GM13977 (cell line): ENCODE data around the gene CACNA2D4.

Experiments used
- DNase-seq: peaks from one replicate; pipeline ENCODE4 v3.0.0; 2012; ENCODE audit warnings: low spot score
- CTCF ChIP-seq: IDR thresholded peaks from 2 replicates; pipeline ENCODE4 v1.5.1; 2012; ENCODE audit warnings: mild to moderate bottlenecking, control low read depth; ENCODE audit not compliant: insufficient read depth; ENCODE audit errors: extremely low read depth, missing control alignments
- in situ Hi-C: fragments of 300-500 bp; cut with MboI; formaldehyde crosslinking; loops from one replicate; pipeline ENCODE4 v1.12.0; 2022; ENCODE audit warnings: low sequenced_read_pairs, low pct_unique_long_range_greater_than_20kb, mixed read lengths, inconsistent platforms; ENCODE audit not compliant: unreplicated experiment

CACNA2D4 gene

DNA sequence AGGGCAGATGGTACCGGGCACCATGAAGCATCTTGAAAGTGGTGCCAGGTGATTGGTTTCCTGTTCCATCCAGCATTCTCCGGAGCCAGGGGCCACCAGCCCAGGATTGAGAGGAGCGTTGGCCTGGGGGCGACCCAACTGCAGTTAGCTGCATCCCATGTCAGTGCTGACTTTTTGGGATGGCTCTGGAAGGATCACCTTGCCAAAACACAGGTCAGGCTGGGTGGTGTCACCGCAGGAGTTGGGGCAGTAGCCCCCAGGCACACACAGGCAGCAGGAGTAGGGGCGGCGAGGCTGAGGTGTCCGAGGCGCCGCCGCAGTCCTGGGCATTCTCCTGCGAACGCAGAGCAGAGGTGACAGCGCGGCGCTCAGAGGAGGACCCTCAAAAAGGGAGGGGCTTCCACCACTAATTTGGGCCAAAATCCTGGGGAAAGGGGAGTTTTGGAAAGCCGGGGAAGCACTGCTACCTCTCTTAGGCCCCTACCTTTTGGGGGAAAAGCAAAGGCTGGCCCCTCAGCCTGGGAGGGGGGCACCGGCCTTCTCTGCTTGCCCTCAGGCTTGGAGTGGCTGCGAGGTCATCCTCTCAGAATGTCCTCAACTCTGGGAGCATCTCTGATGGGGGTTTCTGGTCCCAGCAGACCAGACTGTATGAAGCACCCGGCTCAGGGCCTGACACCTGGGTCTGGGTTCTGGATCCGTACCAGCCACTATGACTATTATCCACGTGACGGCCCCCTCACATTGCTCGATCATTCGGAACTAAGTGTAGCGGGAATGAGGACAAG is 124.8 kb downstream of the CACNA2D4 start:
- in situ Hi-C loops: loop anchor here (5.0 kb wide), 2 partner anchors 144 to 146 kb away; no protein-coding TSS in a partner anchor
- DNase-seq: no peak
- no peak for TF ChIP-seq CTCF

DNA sequence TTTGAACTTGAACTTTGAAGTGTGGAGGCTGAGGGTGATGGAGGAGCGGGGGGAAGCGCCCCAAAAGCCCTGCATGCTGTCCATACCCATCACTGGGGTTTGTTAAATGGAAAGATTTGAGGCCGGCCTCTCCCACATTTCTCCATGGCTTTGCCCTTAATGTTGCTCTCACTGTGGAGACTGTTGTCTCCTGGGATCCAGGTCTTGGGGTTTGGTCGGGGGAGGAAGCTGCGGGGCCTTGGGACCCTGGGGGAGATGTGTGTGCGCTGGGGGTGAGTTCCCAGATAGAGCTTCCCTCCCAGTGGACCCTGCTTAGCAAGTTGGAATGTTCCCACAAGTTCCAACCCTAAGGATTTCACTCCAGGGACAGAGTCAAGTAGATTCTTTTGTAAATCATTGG is 126.0 kb downstream of the CACNA2D4 start:
- DNase-seq: peak; percentile 4
- TF ChIP-seq CTCF: no peak
- in situ Hi-C loops: loop anchor here (5.0 kb wide), 2 partner anchors 145 kb away; no protein-coding TSS in a partner anchor

DNA sequence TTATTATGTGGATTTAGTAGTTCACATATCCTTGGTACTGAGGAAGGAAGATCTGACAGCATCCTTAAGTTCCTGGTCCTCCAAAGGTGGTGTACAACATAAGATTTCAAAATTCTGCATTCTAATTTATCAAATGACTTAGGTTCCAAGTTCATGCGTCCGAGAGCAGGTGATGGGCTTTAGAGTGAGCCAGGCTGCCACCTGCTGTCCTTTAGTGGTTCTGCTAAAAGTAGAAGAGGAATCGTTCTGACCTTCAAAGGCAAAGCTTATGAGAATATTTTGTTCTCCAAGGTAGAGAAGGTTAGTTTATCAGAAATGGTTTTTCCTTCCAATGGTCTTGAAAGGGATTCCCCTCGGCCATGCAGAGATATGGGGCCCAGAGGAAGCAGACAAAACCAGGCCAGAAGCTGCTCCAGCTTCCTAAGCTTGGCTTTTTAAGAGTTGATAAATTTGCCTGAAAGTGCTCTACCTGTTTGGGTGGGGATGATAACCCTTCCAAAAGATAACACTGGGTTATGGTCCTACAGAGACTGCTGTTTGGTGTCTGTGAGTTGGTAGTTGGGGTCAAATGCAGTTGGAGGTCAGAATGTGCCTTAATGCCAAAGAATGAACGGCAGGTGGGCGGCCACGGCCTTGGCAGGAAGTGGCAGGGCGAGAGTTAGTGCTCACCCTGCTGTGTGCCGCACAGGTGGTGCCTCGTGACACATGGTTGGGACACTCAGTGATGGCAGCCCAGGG is 127.2 kb downstream of the CACNA2D4 start:
- in situ Hi-C loops: loop anchor here (5.0 kb wide), 2 partner anchors 144 to 146 kb away; no protein-coding TSS in a partner anchor
- peak; percentile 74 for DNase-seq
- peak; percentile 80 for TF ChIP-seq CTCF

GRCh38 chr12:1790444-1790843 is 128.0 kb downstream of the CACNA2D4 start:
- in situ Hi-C loops: loop anchor here (5.0 kb wide), 2 partner anchors 143 to 147 kb away; no protein-coding TSS in a partner anchor
- no peak for DNase-seq
- no peak for TF ChIP-seq CTCF

- in situ Hi-C loops: no loop called here
- TF ChIP-seq CTCF: no peak
- DNase-seq: no peak
Measured at GRCh38 chr12:1787714-1788113, 130.7 kb downstream of the CACNA2D4 start.

- DNase-seq: no peak
- TF ChIP-seq CTCF: no peak
- in situ Hi-C loops: no loop called here
Measured at GRCh38 chr12:1782215-1782614, 136.2 kb downstream of the CACNA2D4 start.
